GM19395 (cell line): ENCODE results near the gene LLPH.
A peak's percentile ranks its signal among the peaks of the same experiment; 100 is the strongest.

ENCODE experiments used
- ATAC-seq: cut with Tn5 transposase; IDR thresholded peaks from one replicate; pipeline ENCODE4 v1.9.1; 2021; ENCODE audit warnings: mild to moderate bottlenecking, moderate library complexity; ENCODE audit not compliant: unreplicated experiment

LLPH gene

DNA sequence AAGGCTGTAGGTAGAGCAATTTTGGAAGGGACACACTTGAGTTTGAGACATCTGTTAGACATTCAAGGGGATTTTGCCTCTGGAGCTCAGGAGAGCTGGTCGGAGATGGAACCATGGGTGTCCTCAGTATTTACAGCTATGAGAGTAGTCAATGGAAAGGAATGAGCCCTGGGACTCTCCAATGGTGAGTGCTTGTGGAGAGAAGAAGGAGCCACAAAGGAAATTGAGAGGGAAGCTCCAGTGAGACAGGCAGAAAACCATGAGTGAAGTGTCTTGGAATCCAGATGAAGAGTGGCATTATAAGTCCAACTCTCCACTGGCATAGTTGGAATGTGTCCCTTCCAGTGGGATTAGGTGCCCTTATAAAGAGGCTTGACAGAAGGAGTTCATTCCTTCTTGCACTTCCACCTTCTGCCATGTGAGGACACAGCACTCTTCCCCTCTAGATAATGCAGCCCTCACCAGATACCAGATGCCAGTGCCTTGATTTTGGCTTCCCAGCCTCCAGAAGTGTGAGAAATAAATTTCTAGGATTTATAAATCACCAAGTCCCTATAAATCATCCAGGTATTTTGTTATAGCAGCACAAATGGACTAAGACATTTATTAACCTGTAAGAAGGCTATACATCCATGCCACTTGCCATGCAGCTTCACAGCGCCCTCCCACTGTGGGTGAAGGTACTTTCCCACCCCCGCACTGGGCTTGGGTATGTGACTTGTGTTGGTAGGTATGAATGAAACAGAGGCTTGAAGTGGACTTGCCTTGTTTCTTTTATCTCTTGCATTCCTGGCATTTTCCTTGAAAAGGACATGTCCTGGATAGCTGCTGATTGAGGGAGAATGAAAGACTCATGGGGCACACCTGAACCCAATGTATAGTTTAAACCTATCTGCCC lies 27.3 kb downstream of the LLPH start:
- ATAC-seq: no peak

GRCh38 chr12:66092559-66093269 lies 37.8 kb downstream of the LLPH start:
- no peak for ATAC-seq

- no peak for ATAC-seq
Measured at GRCh38 chr12:66090157-66090556, 40.4 kb downstream of the LLPH start.

DNA sequence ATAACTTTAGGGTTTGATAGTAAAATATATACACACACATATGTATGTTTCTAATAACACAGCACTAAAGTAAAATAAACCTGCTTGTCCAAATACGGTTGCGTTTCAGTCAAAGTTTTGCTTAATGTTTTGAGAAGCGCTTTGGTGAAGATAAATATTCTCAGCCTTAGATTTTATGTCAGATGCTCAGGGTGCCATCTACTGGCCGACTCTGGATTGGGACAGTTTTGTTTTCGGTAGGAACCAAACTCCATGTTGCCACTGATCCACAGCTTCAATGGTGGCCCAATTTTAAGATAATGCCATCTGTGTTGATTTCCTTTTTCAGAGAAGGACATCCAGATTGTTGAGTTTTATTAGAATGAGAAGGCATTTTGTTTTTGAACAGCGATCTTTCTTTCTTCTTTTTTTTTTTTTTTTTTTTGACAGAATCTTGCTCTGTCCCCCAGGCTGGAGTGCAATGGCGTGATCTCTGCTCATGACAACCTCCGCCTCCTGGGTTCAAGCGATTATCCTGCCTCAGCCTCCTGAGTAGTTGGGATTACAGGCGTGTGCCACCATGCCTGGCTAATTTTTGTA lies 43.1 kb downstream of the LLPH start:
- peak; percentile 97 for ATAC-seq

DNA sequence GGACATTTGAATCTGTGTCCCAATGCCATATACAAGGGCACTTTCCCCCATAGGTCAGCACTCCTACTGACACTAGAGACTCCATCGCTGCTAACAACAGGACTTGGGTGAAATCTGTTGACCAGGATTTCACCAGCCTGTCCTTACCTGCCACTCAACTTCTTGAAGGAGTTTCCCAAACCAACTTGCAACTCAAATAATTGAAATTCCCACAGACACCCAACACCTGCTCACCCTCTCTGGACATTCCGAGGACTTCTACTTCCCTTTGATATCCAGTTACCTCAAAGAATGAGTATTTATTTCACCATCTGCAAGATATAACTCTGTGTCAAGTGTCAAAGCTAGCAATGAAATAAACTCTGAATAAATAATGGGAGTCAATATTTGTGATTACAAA lies 44.6 kb downstream of the LLPH start:
- no peak for ATAC-seq

DNA sequence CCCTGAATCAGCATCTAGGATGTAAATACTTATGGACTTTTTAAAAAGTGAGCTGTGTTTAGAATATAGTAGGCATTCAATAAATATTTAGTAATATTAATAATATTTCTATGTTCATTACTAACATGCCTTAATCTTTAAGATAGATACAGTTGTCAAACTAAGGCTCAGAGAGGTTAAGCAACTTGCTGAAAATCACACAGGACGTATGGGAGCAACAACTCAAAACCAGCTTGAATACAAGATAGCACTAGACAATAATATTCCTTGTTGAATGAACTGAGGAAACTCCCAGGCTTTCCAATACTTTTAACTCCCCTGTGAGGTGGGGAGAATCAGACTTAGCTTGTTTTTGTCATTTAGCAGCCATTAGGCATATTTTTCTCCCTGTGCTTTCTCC lies 45.3 kb downstream of the LLPH start:
- ATAC-seq: no peak

DNA sequence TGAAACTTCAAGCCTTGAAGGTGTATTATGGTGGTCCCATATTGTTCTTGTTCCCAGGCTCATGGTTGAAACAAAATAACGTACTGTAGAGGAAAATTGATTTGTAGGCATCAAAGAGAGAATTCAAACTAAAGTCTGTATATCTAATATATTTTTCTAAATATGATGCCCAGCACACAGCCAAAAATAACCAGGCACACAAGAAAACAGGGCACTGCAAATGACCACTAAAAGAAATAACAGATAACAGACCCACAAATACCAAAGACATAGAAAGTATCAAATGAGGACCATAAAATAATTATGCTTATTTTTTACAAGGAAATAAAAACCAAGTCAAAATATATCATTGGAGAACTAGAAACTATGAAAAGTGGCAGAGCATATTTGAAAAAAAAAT lies 46.8 kb downstream of the LLPH start:
- ATAC-seq: no peak

DNA sequence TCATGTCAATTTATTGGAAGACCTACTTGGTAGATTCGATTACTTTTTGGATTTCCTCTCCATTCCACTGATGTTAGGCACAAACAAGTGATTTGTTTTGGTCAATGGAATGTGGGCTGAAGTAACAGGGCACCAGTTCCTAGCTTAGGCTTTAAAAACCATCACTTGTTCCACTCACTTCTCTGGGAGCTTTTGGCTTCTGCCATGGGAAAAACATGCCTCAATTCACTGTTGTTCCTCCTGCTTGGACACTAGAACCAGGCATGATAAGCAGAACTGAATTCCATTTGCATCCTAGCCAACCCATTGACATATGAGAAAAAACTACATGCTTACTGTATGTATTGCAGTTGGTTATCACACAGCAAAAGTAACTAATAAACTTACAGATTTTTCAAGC lies 47.8 kb downstream of the LLPH start:
- no peak for ATAC-seq

- ATAC-seq: no peak
Measured at GRCh38 chr12:66080791-66081190, 49.8 kb downstream of the LLPH start.

- ATAC-seq: no peak
Measured at GRCh38 chr12:66077542-66077941, 53.0 kb downstream of the LLPH start.

DNA sequence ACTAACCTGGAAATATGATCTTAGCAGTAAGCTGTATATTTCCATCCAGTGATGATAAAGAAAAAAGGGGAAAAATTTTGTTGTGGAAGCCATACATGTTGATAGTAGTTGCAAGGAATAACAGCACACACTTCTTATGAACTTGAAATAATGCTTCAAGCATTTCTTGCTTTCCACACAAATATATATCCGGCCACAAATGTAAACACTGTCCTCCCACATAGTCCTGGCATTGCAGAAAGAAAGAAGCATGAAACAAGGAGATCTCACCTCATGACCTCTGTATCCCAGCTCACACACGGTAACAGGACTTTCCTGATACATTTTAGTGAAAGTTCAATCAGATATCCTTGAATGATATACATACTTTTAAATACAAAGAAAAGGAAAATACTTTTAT lies 56.0 kb downstream of the LLPH start:
- ATAC-seq: no peak

- ATAC-seq: peak; percentile 69
Measured at GRCh38 chr12:66072566-66072965, 58.0 kb downstream of the LLPH start.

- ATAC-seq: peak; percentile 76
Measured at GRCh38 chr12:66072135-66072534, 58.4 kb downstream of the LLPH start.

DNA sequence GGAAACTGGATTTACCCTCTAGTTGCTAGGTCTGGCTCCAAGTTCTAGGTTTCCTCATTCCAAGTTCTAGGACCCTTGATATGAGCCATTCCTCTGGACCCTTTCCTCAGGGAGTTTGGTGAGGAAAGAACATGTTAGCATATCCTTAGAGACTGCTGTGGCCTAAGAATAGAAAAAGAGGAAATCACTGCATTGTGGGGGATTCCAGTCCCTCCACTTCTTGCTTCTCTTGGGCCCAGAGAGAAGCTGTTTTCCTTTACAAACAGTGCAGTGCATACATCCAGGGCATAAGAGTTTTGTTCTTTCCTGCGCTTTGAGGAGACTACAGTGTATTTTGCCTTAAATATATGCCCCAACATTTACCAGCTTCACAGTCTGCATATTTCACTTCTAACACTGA lies 59.0 kb downstream of the LLPH start:
- ATAC-seq: no peak

DNA sequence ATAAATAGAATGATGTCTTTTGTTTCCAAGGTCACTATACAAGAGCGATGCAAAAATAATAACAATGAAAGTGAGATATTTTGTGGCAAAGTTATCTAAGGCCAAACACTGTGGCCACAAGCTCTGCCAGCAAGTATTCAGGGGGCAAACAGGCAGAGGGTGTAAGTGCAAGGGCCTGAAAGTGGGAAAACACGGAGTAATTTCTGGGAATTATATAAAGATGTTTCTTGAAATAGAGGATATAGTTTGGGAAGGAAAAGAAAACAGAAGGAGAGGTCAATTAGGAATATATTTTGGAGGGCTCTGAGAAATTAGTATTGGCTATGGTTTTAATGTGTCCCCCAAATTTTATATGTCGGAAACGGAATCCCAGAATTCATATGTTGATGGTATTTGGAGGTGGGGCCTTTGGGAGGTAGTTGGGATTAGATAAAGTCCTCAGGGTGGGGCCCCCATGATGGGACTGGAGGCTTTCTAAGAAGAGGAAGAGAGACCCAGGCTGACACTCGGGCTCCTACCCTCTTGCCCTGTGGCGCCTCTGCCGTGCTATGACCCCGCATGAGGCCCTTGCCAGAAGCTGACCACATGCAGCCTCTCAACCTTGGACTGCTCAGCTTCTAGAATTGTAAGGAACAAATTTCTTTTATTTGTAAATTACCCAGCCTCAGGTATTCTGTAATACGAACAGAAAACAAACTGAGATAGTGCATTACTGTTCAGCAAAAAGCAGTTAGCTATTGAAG lies 60.0 kb downstream of the LLPH start:
- ATAC-seq: no peak

- ATAC-seq: no peak
Measured at GRCh38 chr12:66066929-66067523, 63.5 kb downstream of the LLPH start.
